GM12878 (cell line): ENCODE data around the gene NDUFB7. TPM values are rescaled to one million over a fixed set of nuclear protein-coding genes. Genes with fewer than 3 reads are reported as not detected.
A peak's percentile ranks its signal among the peaks of the same experiment; 100 is the strongest.

Source experiments
- ATAC-seq: fragments of 200-7000 bp; cut with Tn5 transposase; 3 replicates; pipeline ENCODE4 v1.9.1; 2020; ENCODE audit warnings: mild to moderate bottlenecking, moderate library complexity
- BruUV-seq: library from RNA; stranded (reverse); fragments of 400-500 nt; replicated peaks from 2 replicates; lab custom pipeline; 2021; lab: Mats Ljungman, UMichigan
- CTCF ChIA-PET: fragments of 300-600 bp; sonication (Branson Sonifier 250); formaldehyde crosslinking; extraction: SDS; loops from one replicate; lab custom pipeline; 2021; ENCODE audit warnings: inconsistent platforms; lab: Yijun Ruan, JAX
- POLR2A ChIA-PET: fragments of 350-600 bp; formaldehyde crosslinking; extraction: SDS; loops from one replicate; lab custom pipeline; 2021; ENCODE audit warnings: inconsistent platforms; lab: Charles Lee
- RAD21 ChIA-PET: fragments of 300-600 bp; sonication (Branson Sonifier 250); formaldehyde crosslinking; loops from one replicate; lab custom pipeline; 2023; ENCODE audit warnings: antibody characterized with exemption; ENCODE audit not compliant: unreplicated experiment; lab: Charles Lee
- SMC1A ChIA-PET: fragments of 300-600 bp; sonication (Branson Sonifier 250); formaldehyde crosslinking; loops from one replicate; lab custom pipeline; 2023; ENCODE audit not compliant: unreplicated experiment, uncharacterized antibody; lab: Charles Lee
- DNase-seq: peaks from one replicate; pipeline ENCODE4 v3.0.0-alpha.2; 2011; ENCODE audit warnings: low read depth, low spot score
- FAIRE-seq: peaks from 3 replicates; lab custom pipeline; 2011; peaks lifted over from hg19 to GRCh38; lab: Jason Lieb, UNC
- H2AFZ ChIP-seq: 2 replicates; pipeline ENCODE4 v1.6.0; 2011; ENCODE audit warnings: low read depth, low read length, control low read depth; ENCODE audit not compliant: control insufficient read depth
- H3K27ac ChIP-seq: 2 replicates; pipeline ENCODE4 v1.5.1; 2011; ENCODE audit warnings: control low read depth; ENCODE audit not compliant: control insufficient read depth, insufficient read depth
- H3K27me3 ChIP-seq, 2 experiments: replicated peaks in 1 of 2; 2 replicates each; pipeline versions ENCODE4 v1.6.0 to v1.6.1; 2011; ENCODE audit warnings: low read length in 1 of 2; ENCODE audit not compliant: control insufficient read depth in 2 of 2, insufficient read depth in 2 of 2
- H3K36me3 ChIP-seq, 2 experiments: 2 replicates each; pipeline ENCODE4 v1.5.1; 2011; ENCODE audit warnings: low read length in 1 of 2; ENCODE audit not compliant: control insufficient read depth in 2 of 2, insufficient read depth in 2 of 2
- H3K4me1 ChIP-seq: 2 replicates; pipeline ENCODE4 v1.6.1; 2011; ENCODE audit warnings: mild to moderate bottlenecking, low read length, moderate library complexity, mixed read lengths; ENCODE audit not compliant: control insufficient read depth, insufficient read depth
- H3K4me2 ChIP-seq: 2 replicates; pipeline ENCODE4 v1.6.0; 2011; ENCODE audit warnings: control low read depth; ENCODE audit not compliant: control insufficient read depth, insufficient read depth
- H3K4me3 ChIP-seq: fragments of 200-600 bp; sonication (generic); 2 replicates; pipeline ENCODE4 v1.5.1; 2016
- H3K79me2 ChIP-seq: 2 replicates; pipeline ENCODE4 v1.6.0; 2011; ENCODE audit warnings: low read length; ENCODE audit not compliant: control insufficient read depth, insufficient read depth
- H3K9ac ChIP-seq: 2 replicates; pipeline ENCODE4 v1.8.0; 2011; ENCODE audit warnings: low read length, control low read depth, mixed read lengths; ENCODE audit not compliant: control insufficient read depth, insufficient read depth
- H3K9me3 ChIP-seq: replicated peaks from 3 replicates; pipeline ENCODE4 v1.5.1; 2011; ENCODE audit warnings: mild to moderate bottlenecking, low read length; ENCODE audit not compliant: control insufficient read depth, insufficient read depth
- H4K20me1 ChIP-seq: 2 replicates; pipeline ENCODE4 v1.6.0; 2011; ENCODE audit not compliant: control insufficient read depth, insufficient read depth
- ATF2 ChIP-seq: IDR thresholded peaks from 2 replicates; pipeline ENCODE4 v1.6.1; 2012; ENCODE audit warnings: low read length, inconsistent platforms
- EZH2 ChIP-seq: IDR thresholded peaks from 2 replicates; pipeline ENCODE4 v1.6.1; 2012; ENCODE audit warnings: low read depth, mild to moderate bottlenecking, control low read depth, inconsistent platforms, low read length, borderline replicate concordance; ENCODE audit not compliant: control insufficient read depth
- HDAC6 ChIP-seq: fragments of 200-600 bp; sonication (generic); IDR thresholded peaks from one replicate; pipeline ENCODE4 v1.8.0; 2017; ENCODE audit warnings: antibody characterized with exemption; ENCODE audit not compliant: unreplicated experiment
- IKZF1 ChIP-seq: fragments of 450-650 bp; conservative IDR thresholded peaks from 2 replicates; pipeline ENCODE4 v1.6.1; 2017; ENCODE audit warnings: antibody characterized with exemption, mild to moderate bottlenecking
- NR2F1 ChIP-seq: fragments of 450-650 bp; conservative IDR thresholded peaks from 2 replicates; pipeline ENCODE4 v1.6.1; 2017; ENCODE audit warnings: mild to moderate bottlenecking
- POLR2A ChIP-seq: IDR thresholded peaks from 2 replicates; pipeline ENCODE4 v1.6.1; 2011; ENCODE audit warnings: low read depth, mild to moderate bottlenecking, low read length
- POU2F2 ChIP-seq: IDR thresholded peaks from 3 replicates; pipeline ENCODE4 v1.6.1; 2011; ENCODE audit warnings: low read depth, mild to moderate bottlenecking, low read length, borderline replicate concordance
- SMAD5 ChIP-seq: IDR thresholded peaks from 2 replicates; pipeline ENCODE4 v1.6.1; 2016; ENCODE audit warnings: antibody characterized with exemption, low read depth
- WGBS: methylation state at CpG from one replicate; pipeline ENCODE4 v1.1.6; 2016; ENCODE audit warnings: low lambda C conversion rate; ENCODE audit not compliant: insufficient replicate concordance, insufficient coverage; ENCODE audit errors: missing lambda C conversion rate; 5-methylcytosine and 5-hydroxymethylcytosine counted together
- in situ Hi-C: fragments of 300-500 bp; cut with MboI; formaldehyde crosslinking; loops from 9 replicates; pipeline ENCODE4 v1.14.3; 2018; ENCODE audit warnings: mixed read lengths
- intact Hi-C: fragments of 100-400 bp; cut with micrococcal nuclease; formaldehyde crosslinking; loops from one replicate; pipeline ENCODE4 v1.14.2; 2022; ENCODE audit not compliant: unreplicated experiment
- polyA plus RNA-seq, 11 experiments: library from polyadenylated mRNA; depleted of rRNA in 4 of 11; unstranded in 6 of 11; stranded (reverse) in 5 of 11; fragments of >200 nt; fragmentation: Nextera tagmentation in 4 of 11; fragmentation: Illumina TruSeq in 1 of 11; extraction: Ambion mirVana in 4 of 11; extraction: Trizol in 1 of 11; gene quantifications; 1 replicate in 1 of 11; 2 replicates in 10 of 11; pipeline versions ENCODE4 v1.2.1 to v1.2.3, GENCODE V29; 2011 to 2016; ENCODE audit warnings: inconsistent platforms in 2 of 11, missing spikeins in 2 of 11, low read depth in 1 of 11
- total RNA-seq, 4 experiments: library from RNA; depleted of rRNA in 3 of 4; stranded (reverse); fragments of >200 nt in 3 of 4; fragmentation: Illumina TruSeq in 1 of 4; extraction: Trizol in 1 of 4; gene quantifications; 2 replicates each; pipeline versions ENCODE4 v1.2.1 to v1.2.3, GENCODE V29; 2013 to 2021

NDUFB7 gene
- total and polyA plus RNA-seq, 10 of the 15 experiments (the other 5 are each of a cell fraction or from before 2014, with no cell fraction given): 14.6 to 480 (median 182) TPM

DNA sequence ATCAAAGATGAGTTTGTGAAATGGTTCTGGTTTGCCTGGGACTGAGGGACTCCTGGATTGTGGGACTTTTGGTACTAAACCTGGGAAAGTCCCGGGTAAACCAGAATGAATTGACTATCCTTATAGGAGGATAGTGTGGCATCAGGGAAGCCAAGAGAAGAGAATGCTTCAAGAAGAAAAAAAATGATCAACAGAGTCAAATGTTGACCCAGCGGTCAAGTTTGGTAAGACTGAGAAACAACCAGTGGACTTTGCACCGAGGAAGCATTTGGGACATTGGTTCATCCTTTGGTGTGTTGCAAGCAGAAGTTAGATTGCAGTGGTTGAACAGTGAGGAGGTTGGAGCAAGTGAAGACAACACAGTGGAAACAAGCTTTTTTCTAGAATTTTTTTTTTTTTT lies 44.5 kb upstream of the NDUFB7 start:
- RAD21 ChIA-PET: interaction anchor here (0.6 kb wide), 1 partner anchor 194 kb away, joined by 3 read pairs; no protein-coding TSS in a partner anchor
- intact Hi-C loops: loop anchor here (10.0 kb wide), 1 partner anchor 68 kb away; no protein-coding TSS in a partner anchor

DNA sequence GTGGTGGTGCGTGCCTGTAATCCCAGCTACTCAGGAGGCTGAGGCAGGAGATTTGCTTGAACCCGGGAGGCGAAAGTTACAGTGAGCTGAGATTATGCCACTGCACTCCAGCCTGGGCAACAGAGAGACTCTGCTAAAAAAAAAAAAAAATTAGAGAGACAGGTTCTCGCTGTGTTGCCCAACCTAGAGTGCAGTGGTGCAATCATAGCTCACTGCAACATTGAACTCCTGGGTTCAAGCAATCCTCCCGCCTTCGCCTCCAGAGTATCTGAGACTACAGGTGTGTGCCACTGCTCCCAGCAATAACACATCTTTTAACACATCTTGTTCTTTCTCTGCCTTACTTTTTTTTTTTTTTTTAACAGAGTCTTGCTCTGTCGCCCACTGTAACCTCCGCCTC lies 43.8 kb upstream of the NDUFB7 start:
- RAD21 ChIA-PET: interaction anchor here (0.6 to 3.3 kb wide), 2 partner anchors 70 to 195 kb away, joined by 3 to 28 read pairs; no protein-coding TSS in a partner anchor
- no peak for DNase-seq
- Histone ChIP-seq H3K4me1 (peaks cover 20% of the 10 kb centered on the region), H3K79me2 (no peaks in the 10 kb centered on the region), H3K4me3 (no peak overlapping the region), H3K36me3 (peaks cover 0 to 3% of the 10 kb centered on the region in 2 experiments; a peak in 2 of 4 replicates), H3K9ac (no peak overlapping the region), H3K9me3 (peaks cover 7% of the 10 kb centered on the region; the same call in 2 of the 3 replicates), H3K4me2 (no peak overlapping the region), H3K27ac (no peak overlapping the region), H2AFZ (no peak overlapping the region), H3K27me3 (no peaks in the 10 kb centered on the region), H4K20me1 (no peaks in the 10 kb centered on the region)
- POLR2A ChIA-PET: interaction anchor here (0.6 to 2.3 kb wide), 6 partner anchors 11 to 193 kb away, joined by 4 to 11 read pairs (median 7); no protein-coding TSS in a partner anchor
- WGBS: 90% methylated on average over 6 of the region's 8 CpGs
- SMC1A ChIA-PET: interaction anchor here (0.6 to 2.1 kb wide), 2 partner anchors 11 to 71 kb away, joined by 3 to 12 read pairs; no protein-coding TSS in a partner anchor
- no peak for FAIRE-seq
- CTCF ChIA-PET: interaction anchor here (1.4 to 1.6 kb wide), 2 partner anchors 16 to 71 kb away, joined by 4 to 5 read pairs; no protein-coding TSS in a partner anchor
- no TSS peak for BruUV-seq
- intact Hi-C loops: loop anchor here (10.0 kb wide), 1 partner anchor 69 kb away; no protein-coding TSS in a partner anchor
- ATAC-seq: no peak
- in situ Hi-C loops: no loop called here
- TF ChIP-seq NR2F1 (no peak), POLR2A (no peak), HDAC6 (no peak), SMAD5 (no peak), ATF2 (no peak), EZH2 (no peak)

More for the DNA sequence above, 44.5 kb upstream of the NDUFB7 start:
- Histone ChIP-seq H3K27ac (no peak overlapping the region), H3K4me1 (peaks cover 20% of the 10 kb centered on the region), H3K27me3 (no peaks in the 10 kb centered on the region), H3K4me2 (no peak overlapping the region), H3K9ac (no peak overlapping the region)
- in situ Hi-C loops: no loop called here
- POLR2A ChIA-PET: interaction anchor here (0.6 to 0.7 kb wide), 5 partner anchors 54 to 815 kb away, joined by 3 to 8 read pairs (median 3); no protein-coding TSS in a partner anchor
- TF ChIP-seq POU2F2: no peak
- peak; percentile 45; the same call in 1 of the 2 replicates for TF ChIP-seq IKZF1
- TF ChIP-seq, all 136 proteins: peak for 1
- ATAC-seq: no peak
- Histone ChIP-seq H3K79me2 (no peaks in the 10 kb centered on the region), H4K20me1 (no peaks in the 10 kb centered on the region), H3K9me3 (peaks cover 7% of the 10 kb centered on the region; the same call in 2 of the 3 replicates), H2AFZ (no peak overlapping the region), H3K4me3 (no peak overlapping the region), H3K36me3 (peaks cover 0 to 1% of the 10 kb centered on the region in 2 experiments; a peak in 2 of 4 replicates)
- ChIA-PET SMC1A (interaction anchor here (2.1 to 4.0 kb wide), 2 partner anchors 69 to 70 kb away, joined by 12 to 19 read pairs; no protein-coding TSS in a partner anchor), CTCF (interaction anchor here (1.6 to 3.7 kb wide), 2 partner anchors 15 to 69 kb away, joined by 5 to 10 read pairs; no protein-coding TSS in a partner anchor)
- DNase-seq: no peak
- no peak for FAIRE-seq
- WGBS: 78% methylated on average over 3 of the region's 3 CpGs
- no TSS peak for BruUV-seq
